ENCODE data around the gene EEF2K.

GRCh38 chr16:22296225-22297113 lies 90.4 kb downstream of the EEF2K start:
- TF ChIP-seq POLR2AphosphoS5 (IDR thresholded peaks at IDR 0.05; ENCODE audit: low read depth, low read length) (no peak), CTCF (IDR thresholded peaks at IDR 0.05 in 2 of 3, conservative IDR thresholded peaks at IDR 0.05 in 1 of 3; ENCODE audit: borderline replicate concordance in 1 of 3, insufficient read depth in 1 of 3, low read depth in 2 of 3, low read length in 2 of 3) (no peak), JUND (IDR thresholded peaks at IDR 0.05) (no peak), POLR2A (IDR thresholded peaks at IDR 0.05; ENCODE audit: borderline replicate concordance, extremely low read depth, insufficient read depth, insufficient read length) (no peak), EZH2 (IDR thresholded peaks at IDR 0.05) (no peak), SIN3A (IDR thresholded peaks at IDR 0.05; ENCODE audit: low read depth) (no peak)
